SIG-M5 treated with dmso at 0.1 percent for 504 hours (cell line): ENCODE data around the gene DLGAP1.
"Not testable (repeated sequence)": the region's sequence is repeated elsewhere in the genome, so short reads cannot be mapped to it uniquely, and the experiment has no call there.

ENCODE experiments used
- DNase-seq: peaks from one replicate; lab custom pipeline; 2025; ENCODE audit not compliant: unreplicated experiment; lab: John Stamatoyannopoulos, UW

DLGAP1 gene

DNA sequence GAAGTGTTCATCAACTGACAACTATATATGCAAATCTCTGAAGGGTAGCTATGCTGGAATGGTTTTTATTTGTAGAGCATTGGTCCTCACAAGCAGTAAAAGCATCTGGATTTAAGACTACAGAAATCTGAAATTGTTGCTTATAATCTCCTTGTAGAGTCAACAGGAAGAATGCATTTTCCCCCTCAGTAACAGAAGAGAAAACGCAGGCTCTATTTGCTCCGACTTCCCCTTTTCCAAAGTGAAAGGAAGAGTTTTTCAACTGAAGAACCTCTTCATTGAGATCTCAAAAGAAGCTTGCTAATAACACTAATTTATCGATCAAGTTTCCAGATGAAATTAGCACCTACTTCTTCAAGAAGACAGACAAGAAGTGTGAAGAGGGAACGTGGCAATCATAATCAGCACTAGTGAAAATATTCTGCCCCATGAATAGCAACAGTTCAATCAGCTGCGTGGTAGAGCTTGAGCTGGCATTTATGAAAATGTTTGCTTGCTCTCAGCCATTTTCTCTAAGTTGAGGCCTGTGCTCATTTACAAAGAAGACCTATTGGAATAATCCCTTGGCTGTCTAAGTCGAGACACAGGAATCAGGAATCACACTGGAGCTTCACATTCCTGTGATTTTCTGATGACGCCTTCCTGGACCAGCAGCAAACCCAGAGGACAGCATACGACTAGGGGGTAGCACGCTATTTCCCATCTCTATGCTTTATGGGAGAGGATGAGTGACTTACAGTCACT, 961.4 kb downstream of the DLGAP1 start:
- DNase-seq: peak; percentile 45

DNA sequence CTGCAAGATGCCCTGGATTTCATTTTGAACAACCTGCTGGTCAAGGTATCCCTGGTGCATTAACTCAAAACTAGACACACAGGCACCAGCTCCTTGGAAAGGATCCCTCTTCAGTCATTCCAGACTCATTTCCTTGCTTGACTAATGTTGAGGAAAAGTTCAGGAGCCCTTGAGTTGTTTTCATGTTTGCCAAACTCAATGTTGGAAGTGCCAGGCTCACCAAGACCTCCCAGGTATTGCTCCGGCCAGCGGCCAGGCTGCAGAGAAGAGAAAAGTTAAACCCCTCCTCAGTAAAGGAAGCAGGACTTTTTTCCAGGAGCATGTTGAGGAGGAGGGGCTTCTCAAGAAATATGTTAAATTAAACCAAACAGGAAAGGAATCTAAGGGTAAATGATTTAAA, 962.4 kb downstream of the DLGAP1 start:
- no peak for DNase-seq

DNA sequence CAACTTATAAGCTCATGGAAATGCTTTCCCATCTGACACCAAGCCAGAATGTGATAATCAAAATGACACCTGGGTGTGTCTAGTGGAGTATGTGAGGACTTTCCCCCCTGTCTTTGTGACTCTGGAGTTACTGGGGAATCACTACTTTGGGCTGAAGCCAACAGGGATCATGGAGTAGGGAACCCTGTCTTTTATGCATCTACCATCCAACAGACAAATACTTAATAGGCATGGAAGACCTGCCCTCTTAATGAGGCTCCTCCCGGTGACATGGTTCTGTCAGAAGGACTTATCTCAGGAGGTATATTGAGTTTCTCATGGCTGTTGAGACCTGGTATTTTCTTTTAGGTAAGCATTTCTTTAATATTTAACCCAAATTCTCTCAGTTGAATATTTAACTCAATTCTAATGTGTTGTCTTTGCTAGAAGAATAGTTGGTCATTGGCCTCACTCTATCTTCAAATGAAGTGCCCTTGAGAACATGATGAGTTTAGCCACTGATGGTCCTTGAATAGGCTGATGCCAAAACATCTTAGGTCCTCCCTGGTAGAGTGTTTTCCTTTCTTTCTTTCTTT, 963.0 kb downstream of the DLGAP1 start:
- DNase-seq: no peak

DNA sequence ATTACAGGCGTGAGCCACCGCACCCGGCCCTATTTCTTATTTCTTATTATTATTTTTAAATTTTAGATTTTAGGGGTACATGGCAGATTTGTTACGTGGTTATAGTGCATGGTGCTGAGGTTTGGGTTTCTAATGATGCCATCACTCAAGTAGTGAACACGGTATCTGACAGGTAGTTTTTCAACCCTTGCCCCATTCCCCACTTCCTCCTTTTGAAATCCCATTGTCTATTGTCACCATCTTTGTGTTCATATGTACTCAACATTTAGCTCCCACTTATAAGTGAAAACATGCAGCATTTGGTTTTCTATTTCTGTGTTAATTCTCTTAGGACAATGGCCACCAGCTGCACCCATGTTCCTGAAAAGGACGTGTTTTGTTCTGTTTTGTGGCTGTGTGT, 965.6 kb downstream of the DLGAP1 start:
- no peak for DNase-seq

DNA sequence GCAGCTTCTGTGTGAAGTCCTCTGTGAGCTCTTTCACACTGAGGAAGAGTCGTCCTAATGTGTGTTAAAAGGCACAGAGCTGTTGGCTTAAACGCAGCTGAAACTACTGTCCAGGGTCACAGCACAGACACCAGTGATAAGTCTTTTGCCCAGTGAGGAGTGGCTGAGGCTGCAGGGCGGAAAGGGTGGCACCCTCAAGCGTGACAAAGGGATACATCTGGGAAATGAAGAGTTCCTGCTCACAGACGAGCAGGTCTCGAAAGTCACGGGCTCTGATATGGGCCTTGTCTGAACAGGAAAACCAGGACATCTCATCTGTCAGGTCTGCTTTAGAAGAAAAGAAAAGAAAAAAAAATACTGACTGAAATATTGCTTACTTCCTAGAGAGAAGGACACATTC, 968.6 kb downstream of the DLGAP1 start:
- no peak for DNase-seq

DNA sequence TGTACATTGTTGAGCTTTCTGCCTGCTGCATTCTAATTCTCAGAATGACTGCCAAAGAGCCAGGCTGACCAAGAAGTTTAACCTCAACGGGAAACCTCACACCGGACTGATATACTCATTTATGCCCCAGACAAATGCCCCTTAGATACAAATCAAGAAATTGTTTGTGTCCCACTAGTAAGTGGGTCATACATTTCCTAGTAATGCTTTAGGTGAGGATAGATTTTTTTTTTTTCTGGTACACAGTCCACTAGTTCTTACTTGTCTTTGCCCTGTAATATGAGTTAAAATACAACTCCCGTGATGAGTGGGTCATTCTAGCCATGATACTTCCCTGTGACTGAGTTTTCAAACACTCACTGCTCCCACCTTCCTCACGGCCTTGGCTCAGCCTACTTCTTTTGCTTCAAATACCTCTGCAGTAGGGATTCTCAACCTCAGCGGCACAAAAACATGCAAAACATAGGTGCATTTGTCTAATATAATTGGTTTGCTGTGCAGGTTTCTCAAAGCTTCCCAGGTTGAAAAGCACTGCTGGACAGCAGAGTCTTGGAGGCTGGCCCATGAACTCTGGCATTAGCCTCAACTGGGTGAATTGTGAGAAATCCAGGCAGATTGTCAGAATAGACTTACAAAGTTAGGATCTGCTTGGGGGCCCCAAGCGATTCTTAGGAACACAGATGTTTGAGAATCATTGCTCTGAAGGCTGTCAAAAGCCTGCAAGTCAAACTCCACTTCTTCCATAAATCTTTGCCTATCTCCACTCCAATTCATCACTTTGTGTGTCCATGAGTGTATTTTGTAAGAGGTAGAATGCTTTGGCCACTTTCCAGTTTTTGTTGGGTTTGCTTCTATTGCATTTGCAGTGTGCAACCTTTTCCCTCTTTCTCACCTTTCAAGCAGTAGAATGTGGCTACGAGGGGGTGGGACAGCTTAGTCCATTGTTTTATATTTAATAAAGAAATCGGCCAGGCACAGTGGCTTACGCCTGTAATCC, 969.7 kb downstream of the DLGAP1 start:
- no peak for DNase-seq

DNA sequence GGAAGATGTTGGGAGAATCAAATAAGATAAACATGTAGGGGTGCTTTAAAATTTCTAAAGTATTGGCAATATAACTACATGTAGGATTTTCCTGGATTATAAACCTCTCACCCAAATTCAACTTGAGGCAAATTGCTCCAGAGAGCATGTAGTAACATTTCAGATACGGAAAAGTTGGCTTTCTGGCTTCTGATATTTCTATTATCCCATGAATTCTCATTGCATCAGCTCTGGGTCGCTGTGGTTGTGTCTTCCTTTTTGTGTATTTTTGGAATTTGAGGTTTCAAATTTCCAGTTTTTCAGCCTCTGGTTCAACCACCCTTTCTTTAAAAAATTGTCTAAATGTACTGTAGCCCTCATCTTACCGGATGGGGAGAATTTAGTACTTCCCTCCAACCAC, 972.8 kb downstream of the DLGAP1 start:
- no peak for DNase-seq

DNA sequence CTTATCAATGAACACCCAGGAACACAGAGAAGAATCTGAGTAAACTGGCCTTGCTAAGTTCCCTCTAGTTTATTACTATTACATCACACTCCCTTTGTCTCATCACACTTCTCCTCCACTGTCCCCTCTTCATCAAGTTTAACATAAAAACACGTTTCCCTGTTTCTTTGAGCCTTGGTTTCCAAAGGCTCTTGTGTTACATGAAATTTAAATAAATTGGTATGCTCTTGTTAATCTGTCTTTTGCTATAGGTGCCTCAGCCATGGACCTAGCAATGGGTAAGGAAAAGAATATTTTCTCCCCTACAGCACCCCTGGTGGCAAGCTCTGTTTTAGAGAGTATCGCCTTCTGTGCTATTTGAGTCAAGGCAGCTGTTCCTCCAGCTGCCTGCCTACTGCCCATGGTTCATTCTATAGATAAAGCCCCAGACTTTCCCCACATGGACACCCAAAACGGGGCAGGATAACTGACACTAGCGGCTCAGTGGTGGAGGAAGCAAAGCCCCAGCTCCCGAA, 973.4 kb downstream of the DLGAP1 start:
- peak; percentile 53 for DNase-seq

DNA sequence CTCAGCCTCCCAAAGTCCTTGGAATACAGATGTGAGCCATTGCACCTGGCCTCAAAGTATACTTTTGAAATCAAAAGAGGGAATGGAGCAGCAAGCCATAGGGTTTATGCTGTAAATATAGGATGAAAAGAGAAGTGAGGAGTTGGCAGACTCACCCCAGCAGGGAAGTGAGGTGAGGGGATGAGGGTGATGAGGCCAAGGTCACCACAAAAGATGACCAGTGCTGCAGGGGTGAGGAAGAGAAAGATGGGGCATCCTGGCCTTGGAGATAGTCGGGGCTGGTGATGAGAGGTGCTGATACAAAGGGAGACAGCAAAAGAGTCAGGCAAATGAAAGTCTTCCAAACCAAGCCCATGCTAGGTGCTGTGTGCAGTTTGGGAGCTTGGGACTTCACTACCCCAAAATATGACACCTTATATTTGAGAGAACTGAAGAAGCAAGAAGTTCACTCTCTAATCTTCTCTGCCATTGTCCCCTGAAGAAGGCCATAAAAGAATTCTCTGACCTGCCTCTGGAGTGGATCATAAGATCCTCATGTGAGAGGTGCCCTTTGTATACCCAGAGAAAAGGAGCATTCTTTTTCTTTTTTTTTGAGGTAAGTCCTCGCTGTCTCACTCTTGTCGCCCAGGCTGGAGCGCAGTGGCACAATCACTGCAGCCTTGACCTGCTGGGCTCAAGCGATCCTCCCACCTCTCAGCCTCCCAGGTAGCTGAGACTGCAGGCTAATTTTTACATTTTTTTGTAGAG, 974.1 kb downstream of the DLGAP1 start:
- no peak for DNase-seq

DNA sequence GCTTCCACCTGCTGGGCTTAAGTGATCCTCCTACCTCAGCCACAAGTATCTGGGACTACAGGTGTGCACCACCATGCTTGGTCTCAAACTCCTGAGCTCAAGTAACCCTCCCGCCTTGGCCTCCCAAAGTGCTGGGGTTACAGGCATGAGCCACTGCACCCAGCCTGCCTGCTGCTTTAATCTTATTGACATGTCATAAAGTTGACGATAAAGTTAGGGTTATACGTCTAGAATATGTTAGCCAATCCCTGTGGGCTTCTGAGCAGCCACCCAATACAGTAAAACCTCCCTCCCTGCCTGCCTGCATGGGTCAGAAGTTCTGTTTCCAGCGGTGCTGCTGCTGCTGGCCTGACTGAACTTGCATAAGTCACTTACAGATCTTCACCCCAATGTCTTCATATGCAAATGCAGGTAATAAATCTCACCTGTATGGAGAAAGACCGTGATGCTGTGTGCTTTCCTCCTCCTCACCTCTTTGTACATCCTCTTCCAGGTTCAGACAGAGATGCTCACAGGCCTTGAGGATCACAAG, 975.1 kb downstream of the DLGAP1 start:
- no peak for DNase-seq

DNA sequence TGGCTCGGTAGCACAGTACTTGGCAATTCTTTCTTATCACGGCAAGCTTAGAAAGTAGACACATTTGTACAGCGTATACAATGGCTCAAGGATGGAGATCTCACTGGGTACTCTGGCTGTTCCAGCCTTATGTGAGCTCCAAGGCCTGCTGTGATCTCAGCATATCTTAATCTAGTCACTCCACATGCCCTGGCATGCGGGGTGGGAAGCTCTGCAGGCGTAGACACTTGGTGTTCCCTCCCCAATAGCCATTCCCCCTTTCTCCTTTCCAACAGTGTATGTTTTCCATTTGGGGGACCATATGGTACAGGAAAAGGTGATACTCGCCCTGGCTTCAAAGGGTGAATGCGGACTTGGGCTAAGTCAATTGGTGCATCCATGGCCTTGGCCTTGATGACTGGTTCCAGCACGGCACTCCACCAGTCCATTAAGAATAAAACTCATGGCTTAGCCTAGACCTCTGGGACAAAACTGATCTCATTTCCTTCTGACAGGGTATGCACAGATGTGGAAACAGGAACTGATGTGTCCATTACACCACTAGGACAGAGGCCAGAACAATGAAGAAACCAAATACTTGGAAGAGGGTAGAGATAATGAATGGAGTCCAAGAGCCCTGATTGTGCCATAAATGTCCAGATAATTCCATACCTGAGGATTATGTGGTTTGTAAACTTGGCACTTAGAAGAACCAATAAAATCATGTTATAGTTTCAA, 976.7 kb downstream of the DLGAP1 start:
- DNase-seq: peak; percentile 20

DNA sequence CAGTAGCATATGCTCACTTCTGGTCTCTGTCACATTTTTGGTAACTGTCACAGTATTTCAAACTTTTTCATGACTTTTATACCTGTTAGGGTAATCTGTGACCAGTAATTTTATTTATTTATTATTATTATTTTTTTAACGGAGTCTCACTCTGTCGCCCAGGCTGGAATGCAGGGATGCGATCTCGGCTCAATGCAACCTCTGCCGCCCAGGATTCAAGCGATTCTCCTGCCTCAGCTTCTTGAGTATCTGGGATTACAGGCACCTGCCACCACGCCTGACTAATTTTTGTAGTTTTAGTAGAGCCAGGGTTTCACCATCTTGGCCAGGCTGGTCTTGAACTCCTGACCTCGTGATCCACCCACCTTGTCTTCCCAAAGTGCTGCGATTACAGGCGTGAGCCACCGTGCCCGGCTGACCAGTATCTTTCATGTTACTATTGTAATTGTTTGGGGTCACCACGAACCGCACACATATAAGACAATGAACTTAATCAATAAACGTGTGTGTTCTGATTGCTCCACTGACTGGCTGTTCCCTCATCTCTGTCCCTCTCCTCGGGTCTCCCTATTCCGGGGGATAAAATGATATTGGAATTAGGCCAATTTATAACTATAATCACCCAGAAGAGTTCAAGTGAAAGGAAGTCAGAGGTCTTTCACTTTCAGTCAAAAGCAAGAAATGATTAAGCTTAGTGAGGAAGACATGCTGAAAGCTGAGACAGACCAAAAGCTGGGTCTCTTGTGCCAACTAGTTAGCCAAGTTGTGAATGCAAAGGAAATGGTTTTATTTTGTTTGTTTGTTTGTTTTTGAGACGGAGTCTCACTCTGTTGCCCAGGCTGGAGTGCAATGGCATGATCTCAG, 982.2 kb downstream of the DLGAP1 start:
- DNase-seq: no peak

DNA sequence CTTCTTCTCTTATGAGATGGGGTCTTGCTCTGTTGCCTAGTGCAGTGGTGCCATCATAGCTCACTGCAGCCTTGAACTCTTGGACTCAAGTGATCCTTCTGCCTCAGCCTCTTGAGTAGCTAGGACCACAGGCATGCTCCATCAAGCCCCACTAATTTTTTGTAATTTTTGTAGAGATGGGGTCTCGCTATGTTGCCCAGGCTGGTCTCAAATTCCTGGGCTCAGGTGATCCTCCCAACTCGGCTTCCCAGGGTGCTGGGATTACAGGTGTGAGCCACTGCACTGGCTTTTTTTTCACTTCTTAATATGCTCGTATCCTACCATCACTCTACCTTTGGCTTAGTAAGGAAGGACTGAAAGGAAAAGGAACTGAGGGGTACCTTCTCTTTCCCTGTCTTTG, 983.0 kb downstream of the DLGAP1 start:
- not testable (repeated sequence) for DNase-seq

DNA sequence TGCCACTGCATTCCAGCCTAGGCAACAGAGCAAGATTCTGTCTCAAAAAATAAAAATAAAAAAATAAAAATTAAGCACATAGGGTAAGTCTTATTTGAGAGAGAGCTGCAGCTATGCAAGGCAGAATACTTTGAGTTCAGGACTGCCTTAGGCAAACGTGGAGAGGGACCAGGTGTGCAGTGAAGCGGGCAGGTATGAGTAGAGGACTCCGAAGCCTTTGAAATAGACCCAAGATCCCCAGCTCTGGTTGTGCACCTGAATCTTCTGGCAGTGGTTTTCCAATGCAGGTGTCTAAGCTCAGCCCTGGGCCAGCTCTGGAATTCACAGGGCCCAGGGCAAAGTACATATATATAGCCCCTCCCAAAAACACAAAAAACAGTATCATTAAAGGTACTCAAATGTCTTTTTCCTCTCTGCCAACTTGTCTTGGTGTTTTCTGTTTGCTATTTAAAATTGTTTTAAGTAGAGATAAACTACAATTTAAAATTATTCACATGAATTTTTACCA, 983.9 kb downstream of the DLGAP1 start:
- no peak for DNase-seq

DNA sequence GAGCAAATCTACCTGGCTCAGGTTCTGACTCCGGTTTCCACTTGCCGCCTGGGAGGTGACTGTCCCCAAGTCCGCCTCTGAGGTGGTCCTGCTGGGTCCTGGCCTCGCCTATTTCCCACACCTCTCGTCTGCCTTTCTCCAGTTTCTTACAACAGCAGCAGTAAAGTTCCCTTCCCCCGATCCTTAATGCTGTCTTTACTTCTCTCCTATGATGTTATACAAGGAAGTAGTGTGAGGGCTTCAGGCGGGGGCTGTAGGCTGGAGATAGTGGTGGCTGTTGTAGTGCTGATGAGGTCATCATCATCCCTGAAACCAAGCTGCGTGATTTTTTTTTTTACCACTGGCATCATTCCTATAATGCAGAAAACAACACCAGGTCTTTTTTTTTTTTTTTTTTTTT, 986.3 kb downstream of the DLGAP1 start:
- peak; percentile 31 for DNase-seq

DNA sequence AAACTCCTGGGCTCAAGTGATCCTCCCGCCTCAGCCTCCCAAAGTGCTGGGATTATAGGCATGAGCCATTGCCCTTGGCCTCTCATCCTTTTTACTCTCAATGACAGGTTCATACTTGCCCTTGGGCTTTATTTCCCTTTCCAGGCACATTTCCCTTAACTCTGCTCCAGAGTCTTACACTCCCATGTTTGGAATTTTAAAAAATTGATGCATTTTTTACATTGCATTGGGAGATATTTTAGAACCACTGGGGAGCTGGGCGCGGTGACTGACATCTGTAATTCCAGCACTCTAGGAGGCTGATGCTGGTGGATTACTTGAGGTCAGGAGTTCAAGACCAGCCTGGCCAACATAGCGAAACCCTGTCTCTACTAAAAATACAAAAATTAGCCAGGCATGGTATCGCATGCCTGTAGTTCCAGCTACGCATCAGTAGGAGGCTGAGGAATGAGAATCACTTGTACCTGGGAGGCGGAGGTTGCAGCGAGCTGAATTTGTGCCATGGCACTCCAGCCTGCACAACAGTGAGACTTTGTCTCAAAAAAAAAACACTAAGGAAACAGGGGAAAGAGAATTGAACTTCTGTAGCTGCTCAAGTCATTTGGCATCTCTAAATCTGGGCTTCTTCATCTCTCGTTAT, 986.9 kb downstream of the DLGAP1 start:
- no peak for DNase-seq

DNA sequence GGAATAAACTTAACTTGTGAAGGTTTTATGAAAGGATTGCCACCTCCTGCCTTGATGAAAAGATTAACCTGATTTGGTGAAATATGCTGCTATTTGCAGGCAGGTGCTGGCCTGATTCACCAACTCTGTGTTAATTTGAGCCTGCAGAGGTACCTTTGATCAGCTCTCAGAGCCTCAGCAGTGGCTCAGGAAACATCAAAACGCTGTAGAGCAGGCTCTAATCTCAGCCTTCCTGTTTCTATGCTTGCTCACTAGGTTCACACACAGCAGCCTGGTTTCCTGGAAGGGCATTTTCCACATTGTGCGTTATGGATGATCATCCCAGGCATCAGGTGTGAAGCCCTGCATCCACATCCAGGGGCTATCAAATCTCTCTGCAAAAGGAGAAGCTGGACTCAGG, 988.2 kb downstream of the DLGAP1 start:
- DNase-seq: no peak

DNA sequence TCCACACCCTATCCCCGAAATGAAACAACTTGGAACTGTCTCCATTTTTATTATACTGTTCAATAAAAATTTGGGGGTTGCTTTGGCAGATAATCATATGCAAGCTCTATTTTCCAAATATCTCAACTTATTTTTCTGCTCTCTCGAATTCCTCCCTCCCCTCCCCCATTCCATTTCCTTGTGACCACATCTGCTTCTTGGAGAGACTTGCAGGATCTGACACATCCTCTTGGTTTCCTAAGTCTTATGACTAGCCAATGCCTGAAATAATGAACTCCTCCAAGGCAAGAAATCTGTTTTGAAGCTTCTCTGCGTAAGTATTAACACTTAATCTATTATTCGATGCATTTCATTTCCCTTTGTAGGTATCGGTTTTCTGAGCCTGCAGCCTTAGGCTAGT, 989.1 kb downstream of the DLGAP1 start:
- peak; percentile 55 for DNase-seq
